HG03060 (cell line): Measurements from ENCODE around the gene MCM7.

Experiments used
- ATAC-seq: cut with Tn5 transposase; IDR thresholded peaks from one replicate; pipeline ENCODE4 v1.9.1; 2021; ENCODE audit warnings: low read depth, moderate number of reproducible peaks; ENCODE audit not compliant: unreplicated experiment

Gene MCM7

DNA sequence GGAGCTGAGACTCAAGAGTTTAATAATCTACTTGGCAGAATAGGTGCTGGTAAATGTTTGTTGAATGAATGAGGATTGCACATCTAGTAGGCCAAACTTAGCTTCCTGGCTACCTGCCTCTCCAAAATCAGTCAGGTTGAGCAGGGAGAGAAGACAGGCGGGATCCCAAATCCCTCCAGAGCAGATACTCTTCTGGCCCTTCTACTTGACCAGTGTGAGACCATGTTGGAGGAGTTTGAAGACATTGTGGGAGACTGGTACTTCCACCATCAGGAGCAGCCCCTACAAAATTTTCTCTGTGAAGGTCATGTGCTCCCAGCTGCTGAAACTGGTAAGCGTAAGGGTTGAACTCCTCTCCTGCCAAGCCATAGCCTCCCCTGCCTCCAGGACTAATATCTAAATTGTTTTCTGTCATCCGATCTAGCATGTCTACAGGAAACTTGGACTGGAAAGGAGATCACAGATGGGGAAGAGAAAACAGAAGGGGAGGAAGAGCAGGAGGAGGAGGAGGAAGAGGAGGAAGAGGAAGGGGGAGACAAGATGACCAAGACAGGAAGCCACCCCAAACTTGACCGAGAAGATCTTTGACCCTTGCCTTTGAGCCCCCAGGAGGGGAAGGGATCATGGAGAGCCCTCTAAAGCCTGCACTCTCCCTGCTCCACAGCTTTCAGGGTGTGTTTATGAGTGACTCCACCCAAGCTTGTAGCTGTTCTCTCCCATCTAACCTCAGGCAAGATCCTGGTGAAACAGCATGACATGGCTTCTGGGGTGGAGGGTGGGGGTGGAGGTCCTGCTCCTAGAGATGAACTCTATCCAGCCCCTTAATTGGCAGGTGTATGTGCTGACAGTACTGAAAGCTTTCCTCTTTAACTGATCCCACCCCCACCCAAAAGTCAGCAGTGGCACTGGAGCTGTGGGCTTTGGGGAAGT, 23.4 kb upstream of the MCM7 start:
- ATAC-seq = no peak

DNA sequence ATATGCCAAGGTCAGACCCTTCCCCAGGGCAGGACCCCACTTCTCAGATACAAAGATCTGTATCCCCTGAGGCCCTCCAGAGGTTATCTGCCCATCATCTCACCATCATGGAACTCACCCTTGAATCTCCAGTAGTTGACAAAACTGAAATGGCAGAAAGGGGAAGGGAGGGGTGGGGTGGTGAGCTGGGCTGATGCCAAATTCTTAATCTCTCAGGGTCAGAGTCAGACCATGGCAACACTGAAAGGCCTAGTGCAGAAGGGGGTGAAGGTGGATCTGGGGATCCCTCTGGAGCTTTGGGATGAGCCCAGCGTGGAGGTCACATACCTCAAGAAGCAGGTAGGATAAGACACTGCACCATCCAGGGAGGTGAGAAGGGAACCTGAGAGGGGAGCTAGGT, 21.4 kb upstream of the MCM7 start:
- ATAC-seq = no peak

DNA sequence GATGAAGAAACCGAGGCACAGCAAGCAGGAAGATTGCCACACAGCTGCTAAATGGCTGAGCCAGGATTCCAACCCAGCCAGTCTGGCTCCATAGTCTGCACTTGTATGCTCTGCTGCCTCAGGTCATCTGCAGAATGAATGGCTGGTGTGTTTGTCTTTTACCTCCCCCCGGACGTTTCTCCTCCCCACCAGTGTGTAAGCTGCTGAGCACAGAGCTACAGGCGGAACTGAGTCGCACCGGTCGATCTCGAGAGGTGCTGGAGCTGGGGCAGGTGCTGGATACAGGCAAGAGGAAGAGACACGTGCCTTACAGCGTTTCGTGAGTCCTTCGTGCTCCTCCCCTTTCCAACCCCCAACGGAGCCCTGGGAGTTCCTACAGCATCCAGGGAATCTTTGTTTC, 20.9 kb upstream of the MCM7 start:
- no peak for ATAC-seq

DNA sequence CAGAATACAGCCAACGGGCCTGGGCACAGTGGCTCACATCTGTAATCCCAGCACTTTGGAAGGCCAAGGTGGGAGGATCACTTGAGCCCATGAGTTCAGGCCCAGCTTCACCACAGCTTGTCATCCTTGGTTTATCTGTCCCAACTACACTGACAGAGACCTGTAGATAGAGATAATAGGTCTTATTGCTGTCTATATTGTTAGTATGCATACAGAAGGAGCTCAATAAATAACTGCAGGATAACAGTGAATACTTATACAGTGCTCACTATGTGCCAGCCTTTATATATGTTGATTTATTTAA, 19.5 kb upstream of the MCM7 start:
- ATAC-seq = no peak

DNA sequence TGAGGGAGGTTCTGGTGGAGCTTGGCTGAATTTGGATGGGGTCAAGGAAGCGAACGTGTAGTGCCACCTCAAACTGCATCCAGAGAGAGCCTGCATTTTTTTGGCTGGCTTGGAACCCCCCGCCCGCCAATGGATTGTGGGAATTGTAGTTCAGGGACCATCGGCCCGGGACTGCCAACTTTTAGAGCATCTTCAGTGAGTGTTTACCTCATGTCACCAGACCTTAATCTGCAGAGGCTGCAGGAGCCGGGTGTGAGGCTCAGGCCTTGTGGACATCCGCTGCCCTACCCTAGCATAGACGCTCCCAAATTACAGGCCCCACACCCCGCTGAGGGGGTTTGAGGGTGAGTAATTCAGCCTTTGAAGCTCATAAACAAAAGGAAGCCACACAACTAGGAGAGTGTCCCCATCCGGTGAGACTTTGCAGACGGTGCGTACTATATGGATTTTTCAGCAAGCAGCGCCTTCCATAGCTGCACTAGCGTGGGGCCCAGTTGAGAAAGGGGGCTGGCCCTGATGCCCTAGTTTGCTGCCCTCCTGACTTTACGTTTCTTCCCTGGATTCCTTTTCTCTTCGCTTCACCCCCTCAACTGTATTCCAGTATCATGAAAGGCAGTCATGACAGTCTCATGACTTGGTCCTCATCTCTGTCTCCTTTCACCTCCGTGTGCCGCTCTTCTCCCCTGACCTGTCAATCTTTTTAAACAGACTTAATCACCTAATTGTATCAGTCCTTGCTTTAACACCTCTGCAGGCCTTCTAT, 19.0 kb upstream of the MCM7 start:
- no peak for ATAC-seq

DNA sequence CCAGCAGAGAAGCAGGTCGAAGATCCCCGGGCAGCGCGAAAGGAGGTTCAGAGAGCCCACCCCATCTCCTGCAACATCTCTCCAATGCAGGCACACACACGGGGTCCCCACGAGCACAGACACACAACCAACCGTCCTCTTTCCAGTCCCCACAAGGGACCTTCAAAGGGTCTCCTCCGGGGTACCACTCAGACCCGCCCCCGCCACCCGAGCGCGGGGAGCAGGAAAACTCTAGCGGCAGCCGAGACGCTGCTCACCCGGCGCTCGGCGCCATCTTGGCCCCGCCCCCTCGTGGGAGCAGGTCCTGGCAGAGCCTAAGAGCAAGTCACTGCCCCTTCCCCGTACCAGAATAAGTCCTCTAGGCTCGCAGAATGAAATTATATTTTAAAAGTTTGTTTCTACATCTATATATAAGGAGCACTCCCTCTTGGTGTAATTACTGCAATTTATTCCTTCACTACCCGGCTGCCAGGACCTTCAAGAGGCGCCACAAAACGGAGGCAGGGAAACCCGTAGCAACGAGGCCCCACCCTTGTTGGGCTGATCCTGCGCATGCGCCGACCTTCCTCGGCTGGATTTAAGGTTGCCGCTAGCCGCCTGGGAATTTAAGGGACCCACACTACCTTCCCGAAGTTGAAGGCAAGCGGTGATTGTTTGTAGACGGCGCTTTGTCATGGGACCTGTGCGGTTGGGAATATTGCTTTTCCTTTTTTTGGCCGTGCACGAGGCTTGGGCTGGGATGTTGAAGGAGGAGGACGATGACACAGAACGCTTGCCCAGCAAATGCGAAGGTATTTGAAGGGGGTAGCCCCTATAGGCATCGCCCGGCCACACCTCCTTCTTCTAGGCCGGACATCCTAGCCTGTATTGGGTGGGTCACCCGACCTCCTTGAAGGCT, 18.1 kb upstream of the MCM7 start, which contains the start of the genes CNPY4 and TAF6:
Gene CNPY4, plus strand, starts transcription at position 563 of the 898 bp plus-strand sequence. Its CDS starts 111 bp downstream, at position 674.
Gene TAF6, minus strand, starts transcription at position 287 of the 898 bp plus-strand sequence. CDS start 5,149 bp downstream, outside the sequence.
- ATAC-seq = peak; percentile 68

DNA sequence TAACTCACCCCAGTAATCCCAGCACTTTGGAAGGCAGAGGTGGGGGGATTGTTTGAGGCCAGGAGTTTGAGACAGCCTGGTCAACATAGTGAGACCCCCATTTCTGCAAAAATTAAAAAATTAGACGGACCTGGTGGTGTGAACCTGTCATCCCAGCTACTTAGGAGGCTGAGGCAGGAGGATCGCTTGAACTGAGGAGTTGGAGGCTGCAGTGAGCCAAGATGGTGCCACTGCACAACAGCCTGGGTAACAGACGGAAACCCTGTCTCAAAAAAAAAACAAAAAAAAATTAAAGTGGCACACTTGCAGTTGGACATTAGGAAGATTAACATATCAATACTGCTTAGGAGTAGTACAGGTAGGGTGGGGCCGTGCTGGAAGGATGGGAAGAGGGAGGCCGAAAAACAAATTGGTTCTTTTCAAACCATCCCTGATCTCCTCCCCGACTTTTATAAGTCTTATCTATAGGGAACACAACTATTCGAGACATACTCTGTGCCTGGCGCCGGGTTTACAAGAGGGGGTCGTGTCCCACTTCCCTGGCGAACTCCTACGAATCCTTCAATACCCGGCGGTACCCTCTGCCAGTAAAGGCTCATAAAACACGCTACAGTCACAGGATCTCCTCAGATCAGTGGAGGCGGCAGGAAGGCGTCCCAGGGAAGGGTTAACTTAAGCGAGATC, 17.3 kb upstream of the MCM7 start:
- no peak for ATAC-seq

DNA sequence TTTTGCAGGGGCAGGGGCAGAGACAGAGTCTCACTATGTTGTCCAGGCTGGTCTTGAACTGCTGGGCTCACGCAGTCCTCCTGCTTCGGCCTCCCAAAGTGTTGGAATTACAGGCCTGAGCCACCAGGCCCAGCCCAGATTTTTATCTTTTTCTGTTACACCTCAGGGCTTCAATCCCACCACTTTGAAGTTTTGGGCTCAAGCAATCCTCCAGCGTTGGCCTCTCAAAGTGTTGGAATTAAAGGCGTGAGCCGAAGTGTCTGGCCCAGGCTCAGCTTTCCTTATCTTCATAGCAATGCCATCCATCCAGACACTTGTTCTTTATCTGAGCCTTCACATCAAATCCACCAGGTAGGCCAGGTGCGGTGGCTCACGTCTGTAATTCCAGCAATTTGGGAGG, 13.8 kb upstream of the MCM7 start:
- ATAC-seq = no peak

DNA sequence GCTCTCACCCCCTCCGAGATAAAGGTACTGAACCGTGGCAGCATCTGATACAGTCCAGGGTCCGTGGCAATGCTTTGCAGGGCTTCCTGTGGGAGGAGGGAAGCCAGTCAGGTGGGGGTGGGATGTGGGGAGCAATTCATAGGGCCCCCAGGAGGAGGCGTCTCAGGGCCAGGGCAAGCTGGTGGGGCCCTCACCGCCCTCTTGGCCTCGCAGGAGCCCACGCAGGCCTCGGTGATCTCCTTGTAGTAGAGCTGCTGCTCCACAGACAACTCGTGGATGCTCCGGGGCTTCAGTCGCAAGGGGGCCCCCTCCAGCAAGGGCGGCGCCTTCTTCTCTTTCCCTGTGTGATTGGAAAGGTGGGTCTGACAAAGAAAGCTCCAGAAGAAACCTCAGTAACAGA, 10.7 kb upstream of the MCM7 start:
- no peak for ATAC-seq

DNA sequence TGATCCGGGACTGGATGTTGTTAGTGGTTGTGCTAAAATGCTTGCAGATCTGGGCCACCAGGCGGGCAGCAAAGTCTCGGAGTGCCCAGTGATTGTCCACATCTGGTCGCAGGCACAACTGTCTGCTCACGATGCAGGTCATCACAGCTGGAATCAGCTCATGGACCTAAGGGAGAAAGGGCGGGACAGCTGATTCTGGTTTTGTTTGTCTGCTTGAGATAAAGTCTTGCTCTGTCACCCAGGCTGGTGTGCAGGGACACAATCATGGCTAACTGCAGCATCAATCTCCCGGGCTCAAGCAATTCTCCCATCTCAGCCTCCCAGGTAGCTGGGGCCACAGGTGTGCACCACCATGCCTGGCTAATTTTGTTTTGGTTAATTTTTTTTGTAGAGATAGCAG, 10.0 kb upstream of the MCM7 start:
- ATAC-seq = no peak

DNA sequence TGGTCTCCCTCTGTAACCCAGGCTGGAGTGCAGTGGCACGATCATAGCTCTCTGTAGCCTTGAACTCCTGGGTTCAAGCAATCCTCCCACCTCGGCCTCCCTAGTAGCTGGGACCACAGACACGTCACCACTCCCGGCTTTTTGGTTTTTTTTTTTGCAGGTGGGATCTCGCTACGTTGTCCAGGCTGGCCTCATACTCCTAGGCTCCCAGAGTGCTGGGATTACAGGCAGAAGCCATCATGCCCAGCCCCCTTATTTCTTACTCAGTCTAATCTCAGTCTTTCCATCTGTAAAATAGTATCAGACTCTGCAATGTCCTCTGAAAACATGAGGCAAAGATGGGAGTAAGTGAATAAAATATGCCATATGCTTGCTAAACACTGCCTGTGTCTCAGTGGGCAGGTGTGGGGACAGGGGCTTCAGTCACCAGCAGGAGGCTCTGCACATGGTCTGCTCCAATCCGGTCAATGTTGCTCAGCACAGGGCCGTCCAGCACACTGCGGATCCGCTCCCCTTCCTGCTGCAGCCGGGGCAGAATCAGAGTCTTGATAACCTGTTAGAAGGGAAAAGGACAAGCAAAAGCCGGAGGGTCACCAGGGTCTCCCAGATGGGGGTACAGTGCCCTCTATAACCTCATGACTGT, 8.4 kb upstream of the MCM7 start:
- no peak for ATAC-seq

DNA sequence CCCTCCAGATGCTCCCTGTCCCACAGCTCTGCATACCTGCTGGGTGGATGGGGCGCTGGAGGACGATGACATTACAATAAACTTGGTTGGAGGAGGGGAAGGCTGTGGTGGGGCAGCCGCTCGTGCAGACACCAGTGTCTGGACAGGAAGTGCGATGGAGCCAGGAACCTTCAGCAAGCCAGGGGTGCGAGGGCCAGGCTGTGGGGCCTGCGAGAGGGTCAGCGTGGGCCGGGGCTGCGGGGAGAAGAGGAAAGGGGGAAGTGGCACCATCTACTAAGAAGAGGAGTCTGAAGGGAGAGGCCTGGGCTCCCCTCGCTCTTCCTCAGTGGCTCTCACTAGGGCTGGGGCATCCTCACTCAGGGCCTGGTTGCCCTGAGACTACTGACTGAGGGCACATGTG, 6.7 kb upstream of the MCM7 start:
- no peak for ATAC-seq

DNA sequence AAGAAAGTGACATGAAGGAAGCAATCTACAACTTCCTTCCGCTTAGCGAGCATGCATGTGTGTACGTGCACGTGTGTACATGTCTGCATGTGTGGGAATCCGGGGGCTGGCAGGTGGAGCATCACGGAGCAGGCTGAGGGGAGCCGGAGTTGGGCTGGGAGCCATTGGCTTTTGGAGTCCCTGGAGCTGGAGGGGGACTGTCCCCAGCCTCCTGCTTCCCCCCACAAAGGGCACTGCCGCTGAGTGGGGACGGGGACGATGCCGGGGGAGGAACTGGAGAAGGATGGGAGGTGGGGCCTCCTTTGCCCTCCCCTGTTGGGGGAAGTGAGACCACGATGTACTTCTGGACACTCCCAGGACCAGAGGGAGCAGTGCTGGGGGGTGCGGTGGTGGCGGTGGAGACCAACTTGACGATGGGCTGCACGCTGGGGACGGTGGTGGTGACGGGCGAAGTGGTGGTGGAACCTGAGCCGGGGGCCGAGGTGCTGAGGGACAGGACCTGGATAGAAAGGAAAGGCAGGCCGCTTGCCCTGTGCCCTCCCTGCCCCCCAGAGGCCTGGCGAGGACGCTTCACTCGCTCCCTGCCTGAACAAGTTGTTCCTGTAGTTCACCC, 6.0 kb upstream of the MCM7 start:
- no peak for ATAC-seq

DNA sequence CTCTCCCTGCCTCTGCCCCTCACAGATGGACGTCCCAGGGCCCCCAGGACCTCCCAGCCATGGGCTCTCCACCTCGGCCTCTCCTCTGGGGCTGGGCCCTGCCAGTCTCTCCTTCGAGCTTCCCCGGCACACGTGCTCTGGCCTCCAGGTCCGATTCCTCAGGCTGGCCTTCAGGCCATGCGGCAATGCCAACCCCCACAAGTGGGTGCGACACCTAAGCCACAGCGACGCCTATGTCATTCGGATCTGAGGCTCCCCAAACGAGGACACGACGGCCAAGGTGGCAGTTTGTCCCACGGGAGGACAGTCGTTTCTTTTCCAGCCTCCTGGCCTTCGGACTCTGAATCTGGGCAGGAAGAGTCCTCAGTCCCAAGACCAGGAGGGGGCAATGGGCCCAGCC, 5.4 kb upstream of the MCM7 start:
- ATAC-seq = no peak

DNA sequence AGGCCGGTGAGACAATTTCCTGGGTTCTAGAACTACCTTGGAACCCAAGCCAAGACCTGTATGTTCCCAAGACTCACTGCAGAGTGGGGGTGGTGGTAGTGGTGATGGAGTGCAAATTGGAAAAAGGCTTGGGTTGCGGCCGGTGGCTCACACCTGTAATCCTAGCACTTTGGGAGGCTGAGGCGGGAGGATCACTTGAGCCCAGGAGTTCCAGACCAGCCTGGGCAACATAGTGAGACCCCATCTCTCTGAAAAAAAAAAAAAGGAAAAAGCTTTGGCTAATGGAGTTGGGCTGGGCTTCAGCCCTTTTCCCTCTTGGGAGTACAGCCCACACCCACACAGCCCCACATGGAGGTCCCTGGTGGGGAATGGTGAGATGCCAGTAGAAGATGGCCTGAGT, 4.3 kb upstream of the MCM7 start:
- ATAC-seq = no peak

DNA sequence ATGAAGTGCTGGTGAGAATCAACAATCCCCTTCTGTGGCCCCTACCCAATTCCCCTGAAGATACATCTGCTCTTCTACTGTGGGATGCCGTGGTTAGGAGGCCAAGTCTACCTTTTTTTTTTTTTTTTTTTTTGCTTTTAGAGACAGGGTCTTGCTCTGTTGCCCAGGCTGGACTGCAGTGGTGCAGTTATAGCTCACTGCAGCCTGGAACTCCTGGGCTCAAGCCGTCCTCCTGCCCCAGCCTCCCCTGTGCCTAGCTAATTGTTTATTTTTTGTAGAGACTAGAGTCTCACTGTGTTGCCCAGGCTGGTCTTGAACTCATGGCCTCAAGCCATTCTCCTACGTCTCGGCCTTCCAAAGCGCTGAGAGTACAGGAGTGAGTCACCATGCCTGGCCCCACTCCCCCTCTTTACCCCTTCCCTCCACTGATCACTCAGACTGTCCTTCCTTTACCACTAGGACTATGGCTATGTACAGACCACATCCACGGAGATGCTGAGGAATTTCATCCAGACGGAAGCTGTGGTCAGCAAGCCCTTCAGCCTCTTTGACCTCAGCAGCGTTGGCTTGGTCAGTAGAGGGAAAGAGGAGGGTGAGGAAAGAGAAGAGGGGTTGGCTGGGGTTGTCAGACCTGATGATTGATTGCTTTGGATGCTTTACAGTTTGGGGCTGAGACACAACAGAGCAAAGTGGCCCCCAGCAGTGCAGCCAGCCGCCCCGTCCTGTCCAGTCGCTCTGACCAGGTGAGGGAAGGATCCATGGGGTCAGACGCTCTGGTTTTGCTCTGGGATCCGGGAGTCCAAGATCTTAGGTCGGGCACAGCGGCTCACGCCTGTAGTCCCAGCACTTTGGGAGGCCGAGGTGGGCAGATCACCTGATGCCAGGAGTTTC, 2.0 kb upstream of the MCM7 start:
- no peak for ATAC-seq

DNA sequence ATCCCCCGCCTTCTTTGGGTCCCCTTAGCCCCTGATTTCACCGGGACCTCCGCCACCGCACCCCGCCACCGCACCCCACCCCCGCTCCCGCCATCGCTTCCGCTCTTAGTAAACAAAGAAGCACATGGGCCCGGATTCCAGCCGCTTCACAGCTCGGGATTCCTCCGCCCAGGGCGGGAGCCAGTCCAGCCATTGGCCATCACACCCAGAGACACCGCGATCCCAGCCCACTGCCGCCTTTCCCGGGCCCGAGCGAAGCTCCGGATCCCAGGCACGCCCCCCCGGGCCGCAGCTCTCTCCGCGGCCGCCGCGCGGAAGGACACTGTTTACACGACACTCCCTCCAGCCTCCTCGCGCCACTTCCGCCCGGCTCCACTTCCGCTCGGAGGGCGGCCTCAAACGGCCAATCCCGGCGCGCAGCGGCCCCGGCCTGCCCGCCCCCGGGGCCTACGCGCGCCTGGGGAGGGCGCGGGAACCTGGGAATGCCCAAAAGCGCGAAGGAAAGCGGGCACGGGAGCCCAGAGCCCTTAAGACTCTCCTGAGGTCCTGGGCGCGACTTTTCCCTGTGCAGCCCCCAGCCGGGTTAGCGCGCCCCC, 679 bp downstream of the MCM7 start:
- peak; percentile 34 for ATAC-seq

DNA sequence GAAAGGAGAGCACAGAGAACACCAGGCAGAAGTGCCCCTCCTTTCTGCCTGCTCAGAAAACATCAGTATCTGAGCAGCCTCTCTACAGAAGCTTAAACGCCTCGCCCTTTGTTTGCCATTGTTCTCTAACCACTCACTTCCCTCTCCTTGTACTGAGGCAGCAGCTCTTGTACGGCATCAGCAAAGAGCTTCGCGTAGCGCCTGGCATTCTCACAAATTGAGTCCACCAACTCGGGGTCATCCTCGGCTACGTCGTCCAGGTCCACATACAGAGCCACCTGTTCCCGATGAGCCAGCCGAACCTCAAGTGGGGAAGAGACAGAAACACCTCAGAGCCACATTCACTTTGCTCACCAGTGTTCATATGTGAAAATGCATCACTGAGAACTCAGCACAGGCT, 1.7 kb downstream of the MCM7 start:
- ATAC-seq = no peak
